ENCODE measurements around the gene ARHGAP25. TPM values are rescaled to one million over a fixed set of nuclear protein-coding genes. Genes with fewer than 3 reads are reported as not detected.
A peak's percentile ranks its signal among the peaks of the same experiment; 100 is the strongest.

The ARHGAP25 gene
- total RNA-seq, 4 donors from 2014 or later, result 3.7 to 9.3 (median 5.4) TPM

DNA sequence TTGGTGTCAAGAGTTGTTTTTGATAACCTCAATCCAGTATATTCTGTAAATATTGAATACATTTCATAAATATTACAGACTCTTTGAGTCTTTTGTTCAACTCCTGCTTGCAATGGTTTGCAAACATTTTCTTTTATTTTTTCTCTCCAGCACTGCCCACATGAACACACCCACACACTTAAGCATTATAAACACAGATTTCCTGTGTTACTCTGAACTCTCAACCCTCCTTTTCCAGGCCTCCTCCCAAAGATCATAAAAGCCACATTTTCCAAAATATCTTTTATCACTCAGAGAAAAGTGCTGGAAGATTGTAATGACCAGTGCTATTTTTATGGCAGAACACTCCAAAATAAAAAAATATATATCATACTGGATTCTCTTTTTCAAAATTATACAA lies 20.5 kb downstream of the ARHGAP25 start:
- H3K4me3 ChIP-seq, result no peak overlapping the region
- intact Hi-C loops (cut with DNase I), result no loop called here
- no peaks in the 10 kb centered on the region for H3K9me3 ChIP-seq
- H3K27me3 ChIP-seq, result no peaks in the 10 kb centered on the region
- H3K4me1 ChIP-seq, result peaks cover 0 to 10% (median 8%) of the 10 kb centered on the region in 4 donors
- no peak for DNase-seq (ENCODE audit: extremely low spot score)
- TF ChIP-seq, protein P1, sequence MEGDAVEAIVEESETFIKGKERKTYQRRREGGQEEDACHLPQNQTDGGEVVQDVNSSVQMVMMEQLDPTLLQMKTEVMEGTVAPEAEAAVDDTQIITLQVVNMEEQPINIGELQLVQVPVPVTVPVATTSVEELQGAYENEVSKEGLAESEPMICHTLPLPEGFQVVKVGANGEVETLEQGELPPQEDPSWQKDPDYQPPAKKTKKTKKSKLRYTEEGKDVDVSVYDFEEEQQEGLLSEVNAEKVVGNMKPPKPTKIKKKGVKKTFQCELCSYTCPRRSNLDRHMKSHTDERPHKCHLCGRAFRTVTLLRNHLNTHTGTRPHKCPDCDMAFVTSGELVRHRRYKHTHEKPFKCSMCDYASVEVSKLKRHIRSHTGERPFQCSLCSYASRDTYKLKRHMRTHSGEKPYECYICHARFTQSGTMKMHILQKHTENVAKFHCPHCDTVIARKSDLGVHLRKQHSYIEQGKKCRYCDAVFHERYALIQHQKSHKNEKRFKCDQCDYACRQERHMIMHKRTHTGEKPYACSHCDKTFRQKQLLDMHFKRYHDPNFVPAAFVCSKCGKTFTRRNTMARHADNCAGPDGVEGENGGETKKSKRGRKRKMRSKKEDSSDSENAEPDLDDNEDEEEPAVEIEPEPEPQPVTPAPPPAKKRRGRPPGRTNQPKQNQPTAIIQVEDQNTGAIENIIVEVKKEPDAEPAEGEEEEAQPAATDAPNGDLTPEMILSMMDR (IDR thresholded peaks at IDR 0.05), result no peak
- no peak for TF ChIP-seq POLR2A (IDR thresholded peaks at IDR 0.05; ENCODE audit: low read depth)
- H3K36me3 ChIP-seq, result no peaks in the 10 kb centered on the region
- no peak overlapping the region for H3K27ac ChIP-seq (replicated peaks in 1 of 4)

DNA sequence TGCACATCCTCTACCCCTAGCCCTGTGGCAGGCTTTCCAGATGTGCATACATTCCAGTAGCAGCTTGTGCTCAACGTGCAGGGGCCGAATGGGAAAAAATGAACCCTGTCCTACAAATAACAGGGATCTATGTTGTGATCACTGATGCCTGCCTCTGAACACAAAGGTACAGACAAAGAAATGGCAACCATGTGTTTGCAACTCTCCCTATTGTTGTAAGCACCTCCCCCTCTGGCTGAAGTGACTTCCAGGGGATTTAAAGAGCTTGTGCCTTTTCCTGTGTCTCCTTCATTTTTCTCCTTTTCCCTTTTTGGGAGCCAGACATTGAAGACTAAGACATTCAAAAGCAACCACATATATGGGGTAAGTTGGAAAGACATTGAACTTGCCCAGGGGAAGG lies 21.6 kb downstream of the ARHGAP25 start:
- 69% methylated on average over 2 of the region's 2 CpGs for WGBS
- DNase-seq (ENCODE audit: extremely low spot score), result peak; percentile 37
- Histone ChIP-seq H3K4me1 (peaks cover 0 to 10% (median 8%) of the 10 kb centered on the region in 4 donors), H3K4me3 (no peak overlapping the region), H3K9me3 (no peaks in the 10 kb centered on the region), H3K27me3 (no peaks in the 10 kb centered on the region), H3K36me3 (no peaks in the 10 kb centered on the region), H3K27ac (replicated peaks in 1 of 4) (no peak overlapping the region)
- intact Hi-C loops (cut with DNase I), result no loop called here
- TF ChIP-seq POLR2AphosphoS5 (IDR thresholded peaks at IDR 0.05) (no peak), EP300 (IDR thresholded peaks at IDR 0.05) (no peak), POLR2A (IDR thresholded peaks at IDR 0.05; ENCODE audit: low read depth) (no peak)
- TF ChIP-seq, protein P1 (IDR thresholded peaks at IDR 0.05), result no peak

DNA sequence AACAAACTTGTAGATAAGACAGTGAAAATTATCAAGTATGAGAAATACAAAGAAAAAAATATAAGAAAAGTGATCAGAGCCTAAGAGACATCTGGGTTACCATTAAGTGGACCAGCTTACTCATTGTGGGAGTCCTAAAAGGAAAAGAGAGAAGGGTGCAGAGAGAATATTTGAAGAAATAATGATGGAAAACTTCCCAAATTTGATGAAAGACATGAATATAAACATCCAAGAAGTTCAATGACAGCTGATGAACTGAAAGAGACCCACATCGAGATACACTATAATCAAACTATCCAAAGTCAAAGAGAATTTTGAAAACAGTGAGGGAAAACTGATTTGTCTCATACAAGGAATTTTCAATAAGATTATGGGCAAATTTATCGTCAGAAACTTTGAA lies 22.5 kb downstream of the ARHGAP25 start:
- Histone ChIP-seq H3K4me3 (no peak overlapping the region), H3K9me3 (no peaks in the 10 kb centered on the region), H3K36me3 (no peaks in the 10 kb centered on the region), H3K27me3 (no peaks in the 10 kb centered on the region), H3K4me1 (peaks cover under 1 to 2% (median 2%) of the 10 kb centered on the region in 4 donors), H3K27ac (replicated peaks in 1 of 4) (no peak overlapping the region)
- no peak for DNase-seq (ENCODE audit: extremely low spot score)
- 89% methylated on average over 2 of the region's 2 CpGs for WGBS
- TF ChIP-seq, protein P1 (IDR thresholded peaks at IDR 0.05), result no peak
- TF ChIP-seq POLR2AphosphoS5 (IDR thresholded peaks at IDR 0.05) (no peak), EP300 (IDR thresholded peaks at IDR 0.05) (no peak), POLR2A (IDR thresholded peaks at IDR 0.05; ENCODE audit: low read depth) (no peak)
- intact Hi-C loops (cut with DNase I), result no loop called here

DNA sequence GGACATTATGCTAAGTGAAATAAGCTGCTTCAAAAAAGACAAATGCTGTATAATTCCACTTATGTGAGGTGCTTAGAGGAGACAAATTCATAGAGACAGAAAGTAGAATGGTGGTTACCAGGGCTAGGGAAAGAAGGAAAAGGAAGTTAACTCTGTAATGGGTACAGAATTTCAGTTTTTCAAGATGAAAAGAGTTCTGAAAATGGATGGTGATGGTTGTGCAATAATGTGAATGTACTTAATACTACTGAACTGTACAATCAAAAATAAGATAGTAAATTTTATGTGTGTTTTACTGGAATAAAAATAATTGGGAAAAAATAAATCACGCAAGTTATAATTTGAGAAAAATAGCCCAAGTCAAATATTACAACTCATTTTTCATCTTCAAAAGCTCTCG lies 27.5 kb downstream of the ARHGAP25 start:
- 82% methylated on average over 2 of the region's 2 CpGs for WGBS
- Histone ChIP-seq H3K27ac (replicated peaks in 1 of 4) (no peak overlapping the region), H3K9me3 (no peaks in the 10 kb centered on the region), H3K4me1 (peaks cover 10 to 25% (median 18%) of the 10 kb centered on the region in 4 donors), H3K4me3 (no peak overlapping the region), H3K27me3 (no peaks in the 10 kb centered on the region), H3K36me3 (no peaks in the 10 kb centered on the region)
- intact Hi-C loops (cut with DNase I), result no loop called here
- DNase-seq (ENCODE audit: extremely low spot score), result no peak
- TF ChIP-seq EP300 (IDR thresholded peaks at IDR 0.05) (no peak), POLR2A (IDR thresholded peaks at IDR 0.05; ENCODE audit: low read depth) (no peak), POLR2AphosphoS5 (IDR thresholded peaks at IDR 0.05) (no peak)
- TF ChIP-seq, protein P1 (IDR thresholded peaks at IDR 0.05), result no peak

- Histone ChIP-seq H3K27me3 (no peaks in the 10 kb centered on the region), H3K9me3 (no peaks in the 10 kb centered on the region), H3K27ac (replicated peaks in 1 of 4) (no peak overlapping the region), H3K4me3 (no peak overlapping the region), H3K36me3 (no peaks in the 10 kb centered on the region), H3K4me1 (peaks cover 10 to 25% (median 18%) of the 10 kb centered on the region in 4 donors)
- intact Hi-C loops (cut with DNase I), result no loop called here
- DNase-seq (ENCODE audit: extremely low spot score), result peak; percentile 68
- TF ChIP-seq, protein P1 (IDR thresholded peaks at IDR 0.05), result no peak
- TF ChIP-seq POLR2AphosphoS5 (IDR thresholded peaks at IDR 0.05), result no peak
- no peak for TF ChIP-seq POLR2A (IDR thresholded peaks at IDR 0.05; ENCODE audit: low read depth)
- no peak for TF ChIP-seq EP300 (IDR thresholded peaks at IDR 0.05)
Measured at GRCh38 chr2:68762665-68763064, 28.1 kb downstream of the ARHGAP25 start.

Data from esophagus muscularis mucosa (tissue), 4 donors.